ENCODE measurements around the gene AVP.

Gene AVP

GRCh38 chr20:3115190-3116107 lies 30.9 kb upstream of the AVP start:
- DNase-seq, result peak in 28 of 42 donors; percentile 12 to 73 (median 32)

GRCh38 chr20:3111995-3112394 lies 27.5 kb upstream of the AVP start:
- DNase-seq, result no peak
- intact Hi-C loops (cut with DNase I), result loop anchor here (5.0 kb wide), 1 partner anchor 60 kb away; no protein-coding TSS in a partner anchor

More at GRCh38 chr20:3115190-3116107, 30.9 kb upstream of the AVP start:
- intact Hi-C loops (cut with DNase I), result no loop called here

GRCh38 chr20:3111507-3111906 lies 27.0 kb upstream of the AVP start:
- DNase-seq, result peak in 1 of 42 donors; percentile 13
- intact Hi-C loops (cut with DNase I), result loop anchor here (5.0 kb wide), 1 partner anchor 59 kb away; no protein-coding TSS in a partner anchor

GRCh38 chr20:3109350-3110302 lies 25.1 kb upstream of the AVP start:
- peak; percentile 37 to 90 (median 70) for DNase-seq
- intact Hi-C loops (cut with DNase I), result loop anchor here (5.0 kb wide), 1 partner anchor 57 kb away; no protein-coding TSS in a partner anchor

GRCh38 chr20:3107464-3108025 lies 23.0 kb upstream of the AVP start:
- intact Hi-C loops (cut with DNase I), result no loop called here
- DNase-seq, result no peak

GRCh38 chr20:3106658-3107463 lies 22.3 kb upstream of the AVP start:
- intact Hi-C loops (cut with DNase I), result no loop called here
- DNase-seq, result no peak

- intact Hi-C loops (cut with DNase I), result no loop called here
- no peak for DNase-seq
Observed at GRCh38 chr20:3106185-3106584, 21.7 kb upstream of the AVP start.

GRCh38 chr20:3105256-3106137 lies 21.0 kb upstream of the AVP start:
- no peak for DNase-seq
- intact Hi-C loops (cut with DNase I), result no loop called here

GRCh38 chr20:3103369-3104032 lies 19.0 kb upstream of the AVP start:
- no peak for DNase-seq
- intact Hi-C loops (cut with DNase I), result no loop called here

GRCh38 chr20:3102575-3103368 lies 18.2 kb upstream of the AVP start:
- peak in 4 of 42 donors; percentile 19 to 47 (median 34) for DNase-seq
- intact Hi-C loops (cut with DNase I), result no loop called here

GRCh38 chr20:3101737-3102574 lies 17.4 kb upstream of the AVP start:
- intact Hi-C loops (cut with DNase I), result no loop called here
- DNase-seq, result no peak

- intact Hi-C loops (cut with DNase I), result no loop called here
- no peak for DNase-seq
Observed at GRCh38 chr20:3101251-3101650, 16.7 kb upstream of the AVP start.

GRCh38 chr20:3100480-3100879 lies 16.0 kb upstream of the AVP start:
- intact Hi-C loops (cut with DNase I), result no loop called here
- no peak for DNase-seq

GRCh38 chr20:3094848-3095629 lies 10.5 kb upstream of the AVP start:
- DNase-seq, result no peak
- intact Hi-C loops (cut with DNase I), result no loop called here
